ENCODE results near the gene PICK1.
"Not testable (repeated sequence)": the region's sequence is repeated elsewhere in the genome, so short reads cannot be mapped to it uniquely, and the experiment has no call there.

The PICK1 gene

DNA sequence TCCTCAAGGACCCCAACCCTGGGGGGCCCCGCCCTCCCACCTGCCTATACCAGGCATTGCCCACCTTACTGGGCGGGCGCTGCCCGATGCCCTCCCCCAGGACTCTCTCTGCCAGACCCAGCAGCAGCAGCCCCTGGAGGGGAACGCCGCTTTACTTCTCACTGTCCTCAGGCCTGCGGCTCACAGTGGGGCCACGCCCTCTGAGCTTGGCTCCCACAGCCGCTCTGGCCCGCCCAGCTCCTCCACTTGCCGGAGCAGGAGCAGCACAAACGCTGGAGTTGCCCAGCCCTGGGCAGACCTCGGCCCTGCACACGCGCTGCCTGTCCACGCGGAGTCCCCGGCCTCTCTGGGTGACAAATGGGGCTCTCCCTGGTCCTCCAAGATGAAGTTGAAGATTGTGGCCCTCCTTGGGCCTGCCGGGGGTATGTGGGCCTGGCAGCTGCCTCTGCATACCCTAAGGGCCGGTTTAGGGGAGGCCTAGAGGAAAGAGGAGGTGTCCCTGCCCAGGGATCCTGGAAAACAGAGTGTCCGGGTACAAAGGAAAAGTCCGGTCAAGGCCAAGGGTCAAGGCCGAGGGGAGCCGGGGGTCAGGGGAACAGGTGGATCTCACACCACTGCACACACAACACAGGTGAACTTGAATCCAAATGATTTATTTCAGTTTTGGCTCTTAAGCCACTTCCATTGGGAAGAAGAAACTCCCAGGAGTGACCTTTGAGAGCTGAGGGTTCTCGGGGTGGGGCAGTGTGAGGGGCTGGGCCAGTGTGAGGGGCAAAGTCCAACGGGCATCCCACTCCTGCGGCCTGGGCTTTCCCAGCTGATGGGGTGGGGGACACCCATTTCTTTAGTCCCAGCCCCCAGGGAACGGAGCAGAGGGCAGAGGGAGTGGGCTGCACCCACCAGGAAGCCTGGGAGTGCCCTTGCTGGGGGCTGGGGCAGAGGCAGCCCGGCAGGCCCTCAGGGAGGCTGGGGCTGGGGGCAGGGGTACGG lies 54.0 kb downstream of the PICK1 start:
- TF ChIP-seq, protein P1, sequence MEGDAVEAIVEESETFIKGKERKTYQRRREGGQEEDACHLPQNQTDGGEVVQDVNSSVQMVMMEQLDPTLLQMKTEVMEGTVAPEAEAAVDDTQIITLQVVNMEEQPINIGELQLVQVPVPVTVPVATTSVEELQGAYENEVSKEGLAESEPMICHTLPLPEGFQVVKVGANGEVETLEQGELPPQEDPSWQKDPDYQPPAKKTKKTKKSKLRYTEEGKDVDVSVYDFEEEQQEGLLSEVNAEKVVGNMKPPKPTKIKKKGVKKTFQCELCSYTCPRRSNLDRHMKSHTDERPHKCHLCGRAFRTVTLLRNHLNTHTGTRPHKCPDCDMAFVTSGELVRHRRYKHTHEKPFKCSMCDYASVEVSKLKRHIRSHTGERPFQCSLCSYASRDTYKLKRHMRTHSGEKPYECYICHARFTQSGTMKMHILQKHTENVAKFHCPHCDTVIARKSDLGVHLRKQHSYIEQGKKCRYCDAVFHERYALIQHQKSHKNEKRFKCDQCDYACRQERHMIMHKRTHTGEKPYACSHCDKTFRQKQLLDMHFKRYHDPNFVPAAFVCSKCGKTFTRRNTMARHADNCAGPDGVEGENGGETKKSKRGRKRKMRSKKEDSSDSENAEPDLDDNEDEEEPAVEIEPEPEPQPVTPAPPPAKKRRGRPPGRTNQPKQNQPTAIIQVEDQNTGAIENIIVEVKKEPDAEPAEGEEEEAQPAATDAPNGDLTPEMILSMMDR (conservative IDR thresholded peaks at IDR 0.05; ENCODE audit: low read length), result no peak
- H3K4me3 ChIP-seq (ENCODE audit: low read length), result no peak overlapping the region
- peak; percentile 32 for DNase-seq (ENCODE audit: low read depth)

DNA sequence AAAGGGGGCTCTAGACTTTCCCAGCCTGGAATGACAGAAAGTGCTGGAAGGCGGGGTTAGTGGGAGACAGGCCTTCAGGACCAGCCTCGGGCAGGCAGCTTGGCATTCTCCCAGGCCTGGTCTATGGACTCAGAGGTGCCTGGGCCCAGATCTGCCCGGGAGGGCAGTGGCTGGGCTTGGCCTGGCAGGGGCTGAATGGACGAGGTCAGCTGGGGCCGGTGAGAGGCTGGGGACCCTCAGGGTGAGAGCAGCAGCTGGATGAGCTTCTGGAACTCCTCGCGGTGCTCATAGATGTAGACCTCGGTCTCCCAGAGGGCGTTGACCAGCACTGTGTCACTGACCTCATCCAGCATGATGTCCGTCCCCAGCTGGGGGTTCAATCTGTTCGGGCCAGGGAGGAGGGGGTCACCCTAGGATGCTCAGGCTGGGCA lies 54.7 kb downstream of the PICK1 start:
- no peak for DNase-seq (ENCODE audit: low read depth)
- TF ChIP-seq, protein P1 (conservative IDR thresholded peaks at IDR 0.05; ENCODE audit: low read length), result no peak
- H3K4me3 ChIP-seq (ENCODE audit: low read length), result no peak overlapping the region

DNA sequence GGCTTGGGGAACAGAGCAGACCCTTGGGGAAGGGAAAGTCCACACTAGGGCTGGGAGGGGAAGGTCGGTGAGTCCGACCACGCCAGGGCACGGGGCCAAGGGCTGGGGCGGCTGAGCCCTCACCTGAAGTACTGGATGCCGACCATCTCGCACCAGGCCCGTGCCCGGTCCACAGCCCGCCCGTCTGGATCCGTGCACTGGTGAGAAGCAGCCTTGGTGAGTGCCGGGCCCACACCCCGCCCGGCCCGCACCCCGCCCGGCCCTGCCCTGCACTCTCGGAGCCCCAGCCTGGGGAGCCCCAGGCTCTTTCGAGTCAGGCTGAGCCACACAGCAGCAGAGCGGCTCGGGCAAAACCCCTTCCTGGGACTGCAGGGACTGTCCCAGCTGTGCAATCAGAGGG lies 55.2 kb downstream of the PICK1 start:
- DNase-seq (ENCODE audit: low read depth), result no peak
- no peak overlapping the region for H3K4me3 ChIP-seq (ENCODE audit: low read length)
- TF ChIP-seq, protein P1 (conservative IDR thresholded peaks at IDR 0.05; ENCODE audit: low read length), result no peak

DNA sequence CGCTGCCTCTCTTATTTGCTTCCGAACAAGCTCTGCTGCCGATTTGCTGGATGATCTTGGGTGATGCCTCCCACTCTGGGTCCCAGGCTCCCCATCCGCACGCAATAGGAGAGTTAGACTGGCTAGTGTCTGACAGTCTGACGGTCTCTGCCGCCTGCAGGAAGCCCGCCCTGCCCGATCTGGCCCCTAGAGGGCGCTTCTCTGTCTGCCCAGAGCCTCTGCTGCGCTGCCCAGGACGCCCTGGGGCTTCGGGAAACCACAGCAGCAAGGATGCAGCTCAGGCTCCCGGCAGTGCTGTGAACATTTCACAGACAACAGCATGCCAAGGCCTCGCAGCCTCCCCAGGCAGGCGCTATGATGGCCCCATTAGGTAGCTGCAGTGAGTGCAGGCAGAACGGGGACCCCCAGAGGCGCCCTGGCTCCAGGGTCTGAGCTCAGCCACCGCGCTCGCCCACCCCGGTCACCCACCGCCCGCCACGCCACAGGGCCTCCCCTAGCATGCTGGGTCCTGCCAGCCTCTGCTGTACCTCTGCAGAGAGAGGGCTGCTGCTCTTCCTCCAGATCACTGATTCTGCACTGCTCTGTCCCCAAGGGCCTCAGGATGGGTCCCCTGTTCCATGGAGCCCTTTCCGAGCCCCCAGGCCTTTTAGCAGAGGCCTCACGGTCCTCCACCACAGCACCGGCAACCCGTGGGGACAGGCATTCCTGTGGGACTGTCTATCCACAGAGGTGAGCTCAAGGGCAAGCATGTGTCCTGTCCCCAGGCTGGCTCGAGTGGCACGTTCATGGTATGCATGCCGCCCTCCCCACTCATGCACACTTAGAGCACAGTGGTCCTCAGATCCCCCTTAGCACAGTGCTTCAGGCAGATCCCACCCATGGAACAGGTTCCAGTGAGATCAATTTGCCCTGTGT lies 57.5 kb downstream of the PICK1 start:
- H3K4me3 ChIP-seq (ENCODE audit: low read length), result no peak overlapping the region
- DNase-seq (ENCODE audit: low read depth), result peak; percentile 81
- TF ChIP-seq, protein P1 (conservative IDR thresholded peaks at IDR 0.05; ENCODE audit: low read length), result peak; percentile 87

DNA sequence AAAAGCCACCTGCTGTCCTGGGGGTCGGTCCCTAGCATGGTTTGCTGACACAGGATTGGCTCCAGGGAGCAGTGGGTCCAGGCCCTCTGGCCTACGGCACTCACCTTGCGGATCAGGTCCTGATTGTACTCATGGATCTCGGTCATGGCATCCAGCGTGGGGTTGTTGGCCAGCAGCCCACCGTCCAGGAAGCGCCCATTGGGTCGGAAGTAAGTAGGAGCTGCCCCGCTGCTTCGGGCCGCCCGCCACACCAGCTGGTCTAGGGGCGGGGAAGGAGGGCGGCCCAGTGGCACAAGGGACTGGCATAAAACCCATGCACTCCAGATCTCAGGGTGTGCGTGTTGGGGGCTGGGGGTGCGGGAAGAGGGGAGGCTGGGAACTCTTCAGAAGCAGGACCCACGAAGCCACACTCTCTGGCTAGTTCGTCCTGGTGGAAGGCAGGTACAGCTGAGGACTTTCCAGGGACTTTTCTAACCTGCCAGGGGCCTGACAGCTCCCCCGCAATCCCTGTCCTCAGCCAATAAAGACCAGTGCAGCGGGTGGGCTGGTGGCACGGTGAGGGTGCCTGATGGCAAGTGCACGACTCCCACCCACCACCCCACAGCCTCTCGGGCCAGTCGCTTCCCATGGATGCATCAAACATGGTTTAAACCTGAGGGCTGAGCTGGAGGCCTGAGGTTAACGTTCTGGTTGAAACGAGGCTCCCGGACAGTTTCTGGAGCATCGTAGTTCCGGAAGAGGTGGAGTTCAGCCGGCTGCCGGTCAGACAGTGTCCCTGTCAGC lies 58.4 kb downstream of the PICK1 start:
- TF ChIP-seq, protein P1 (conservative IDR thresholded peaks at IDR 0.05; ENCODE audit: low read length), result no peak
- no peak for DNase-seq (ENCODE audit: low read depth)
- no peak overlapping the region for H3K4me3 ChIP-seq (ENCODE audit: low read length)

DNA sequence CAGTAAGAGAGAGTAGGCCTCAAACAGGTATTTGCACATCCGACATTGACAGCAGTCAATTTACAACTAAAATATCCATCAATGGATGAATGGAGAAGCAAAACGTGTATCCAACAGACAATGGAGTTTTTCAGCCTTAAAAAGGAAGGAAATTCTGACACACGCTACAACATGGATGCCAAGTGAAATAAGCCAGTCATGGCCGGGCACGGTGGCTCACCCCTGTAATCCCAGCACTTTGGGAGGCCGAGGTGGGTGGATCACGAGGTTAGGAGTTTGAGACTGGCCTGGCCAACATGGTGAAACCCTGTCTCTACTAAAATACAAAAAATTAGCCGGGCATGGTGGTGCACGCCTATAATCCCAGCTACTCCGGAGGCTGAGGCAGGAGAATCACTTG lies 60.4 kb downstream of the PICK1 start:
- DNase-seq (ENCODE audit: low read depth); H3K4me3 ChIP-seq (ENCODE audit: low read length): not testable (repeated sequence)

DNA sequence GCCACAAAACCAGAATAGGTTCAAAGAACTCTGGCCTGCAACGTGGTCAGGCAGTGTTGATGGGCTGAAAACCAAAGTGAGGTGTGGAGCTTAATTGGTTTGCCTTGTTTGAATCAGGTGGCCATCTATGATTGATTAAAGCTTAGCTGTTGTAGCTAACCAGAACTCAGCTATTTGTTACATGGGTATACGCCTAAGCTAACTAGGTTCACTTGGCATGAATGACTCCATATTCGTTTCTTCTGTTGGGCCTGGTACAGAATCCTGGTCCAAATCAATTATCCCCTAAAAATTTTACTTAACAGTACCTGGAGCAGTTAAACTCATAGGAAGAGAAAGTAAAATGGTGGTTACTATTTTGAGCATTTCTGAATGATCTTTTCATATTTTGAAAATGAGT lies 61.0 kb downstream of the PICK1 start:
- H3K4me3 ChIP-seq (ENCODE audit: low read length), result no peak overlapping the region
- TF ChIP-seq, protein P1 (conservative IDR thresholded peaks at IDR 0.05; ENCODE audit: low read length), result no peak
- no peak for DNase-seq (ENCODE audit: low read depth)

DNA sequence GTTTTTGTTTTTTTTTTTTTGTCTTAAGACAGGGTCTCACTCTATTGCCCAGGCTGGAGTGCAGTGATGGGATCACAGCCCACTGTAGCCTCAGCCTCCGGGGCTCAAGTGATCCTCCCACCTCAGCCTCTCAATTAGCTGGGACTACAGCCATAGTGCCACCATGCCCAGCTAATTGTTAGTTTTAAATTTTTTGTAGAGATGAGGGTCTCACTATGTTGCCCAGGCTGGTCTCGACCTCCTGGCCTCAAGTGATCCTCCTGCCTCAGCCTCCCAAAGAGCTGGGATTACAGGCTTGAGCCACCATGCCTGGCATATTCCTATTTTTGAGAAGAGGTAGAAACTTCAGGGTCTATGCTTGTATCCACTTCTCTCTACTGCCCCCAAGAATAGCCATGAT lies 61.5 kb downstream of the PICK1 start:
- not testable (repeated sequence) for H3K4me3 ChIP-seq (ENCODE audit: low read length); DNase-seq (ENCODE audit: low read depth)
